HS-27A (cell line): Measurements from ENCODE around the gene HM13.
"Not testable (repeated sequence)": the region's sequence is repeated elsewhere in the genome, so short reads cannot be mapped to it uniquely, and the experiment has no call there.

ENCODE experiments used
- DNase-seq: peaks from one replicate; pipeline ENCODE4 v3.0.0-alpha.2; 2012; ENCODE audit warnings: low read depth, missing footprints

Gene HM13

DNA sequence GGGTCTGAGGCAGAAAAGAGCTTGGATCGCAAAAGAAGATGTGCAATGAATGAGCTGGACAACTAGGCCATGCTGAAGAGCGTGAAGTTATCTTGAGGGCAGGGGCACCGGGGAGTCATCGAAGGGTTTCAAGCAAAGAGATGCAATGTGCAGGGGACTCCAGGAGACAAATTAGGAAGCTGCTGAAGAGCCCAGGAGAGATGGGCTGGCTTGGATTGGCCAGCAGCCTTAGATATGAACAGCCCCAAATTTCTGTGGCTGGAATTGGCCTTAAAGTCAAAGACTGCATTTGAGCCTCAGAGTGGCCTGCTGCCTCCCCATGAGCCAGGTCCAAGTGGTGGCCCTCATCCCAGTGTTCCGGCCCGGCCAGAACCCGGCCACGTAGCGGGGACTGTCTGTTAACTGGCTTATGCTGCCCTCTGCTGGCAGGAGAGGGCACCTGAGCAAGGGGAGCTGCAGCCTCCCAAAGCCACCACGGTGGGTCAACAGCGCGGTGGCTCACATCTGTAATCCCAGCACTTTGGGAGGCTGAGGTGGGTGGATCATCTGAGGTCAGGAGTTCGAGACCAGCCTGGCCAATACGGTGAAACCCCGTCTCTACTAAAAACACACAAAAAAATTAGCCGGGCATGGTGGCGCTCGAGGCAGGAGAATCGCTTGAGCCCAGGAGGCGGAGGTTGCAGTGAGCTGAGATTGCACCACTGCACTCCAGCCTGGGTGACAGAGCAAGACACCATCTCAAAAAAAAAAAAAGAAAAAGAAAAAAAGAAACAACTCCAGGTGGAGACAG, 11.2 kb upstream of the HM13 start:
- DNase-seq, result peak; percentile 49

DNA sequence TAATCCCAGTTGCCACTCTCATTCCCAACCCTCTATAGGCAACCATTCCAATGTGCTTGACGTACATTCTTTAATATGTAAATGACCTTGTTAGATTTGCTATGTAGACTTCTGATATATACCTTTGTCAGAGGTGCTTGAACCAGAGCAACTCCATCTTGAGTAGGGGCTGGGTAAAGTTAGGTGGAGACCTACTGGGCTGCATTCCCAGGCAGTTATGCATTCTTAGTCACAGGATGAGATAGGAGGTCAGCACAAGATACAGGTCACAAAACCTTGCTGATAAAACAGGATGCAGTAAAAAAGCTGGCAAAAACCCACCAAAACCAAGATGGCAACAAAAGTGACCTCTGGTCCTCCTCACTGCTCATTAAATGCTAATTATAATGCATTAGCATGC, 8.3 kb upstream of the HM13 start:
- DNase-seq, result no peak

DNA sequence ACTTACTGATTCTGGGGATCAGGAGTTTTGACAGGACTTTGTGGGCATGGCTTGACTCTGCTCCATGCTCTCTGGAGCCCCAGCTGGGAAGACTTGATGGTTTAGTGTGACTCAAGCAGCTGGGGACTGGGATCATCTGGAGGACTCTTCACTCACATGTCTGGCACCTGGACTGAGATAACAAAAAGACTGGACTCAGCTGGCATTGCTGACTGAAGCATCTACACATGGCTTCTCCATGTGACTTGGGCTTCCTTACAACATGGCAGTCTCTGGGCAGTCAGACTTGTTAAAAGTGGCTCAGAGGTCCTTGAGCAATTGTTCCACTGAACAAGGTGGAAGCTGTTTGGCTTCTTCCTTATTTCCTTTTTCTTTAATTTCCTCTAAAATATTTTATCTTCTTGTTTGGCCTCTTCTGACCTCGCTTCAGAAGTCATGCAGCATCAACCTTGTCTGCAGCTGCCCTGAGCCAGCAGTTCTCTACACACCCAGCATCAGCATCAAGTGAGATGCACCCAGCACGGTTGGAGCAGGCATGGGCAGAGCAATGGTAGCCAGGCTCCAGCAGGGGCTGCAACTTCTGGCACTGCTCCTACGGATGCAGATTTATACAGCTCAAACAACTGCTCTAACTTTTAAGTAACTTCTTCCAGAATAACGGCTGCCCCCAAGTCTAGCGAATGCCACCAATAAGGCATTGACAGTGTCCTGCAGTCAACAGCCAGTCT, 5.6 kb upstream of the HM13 start:
- DNase-seq, result no peak

DNA sequence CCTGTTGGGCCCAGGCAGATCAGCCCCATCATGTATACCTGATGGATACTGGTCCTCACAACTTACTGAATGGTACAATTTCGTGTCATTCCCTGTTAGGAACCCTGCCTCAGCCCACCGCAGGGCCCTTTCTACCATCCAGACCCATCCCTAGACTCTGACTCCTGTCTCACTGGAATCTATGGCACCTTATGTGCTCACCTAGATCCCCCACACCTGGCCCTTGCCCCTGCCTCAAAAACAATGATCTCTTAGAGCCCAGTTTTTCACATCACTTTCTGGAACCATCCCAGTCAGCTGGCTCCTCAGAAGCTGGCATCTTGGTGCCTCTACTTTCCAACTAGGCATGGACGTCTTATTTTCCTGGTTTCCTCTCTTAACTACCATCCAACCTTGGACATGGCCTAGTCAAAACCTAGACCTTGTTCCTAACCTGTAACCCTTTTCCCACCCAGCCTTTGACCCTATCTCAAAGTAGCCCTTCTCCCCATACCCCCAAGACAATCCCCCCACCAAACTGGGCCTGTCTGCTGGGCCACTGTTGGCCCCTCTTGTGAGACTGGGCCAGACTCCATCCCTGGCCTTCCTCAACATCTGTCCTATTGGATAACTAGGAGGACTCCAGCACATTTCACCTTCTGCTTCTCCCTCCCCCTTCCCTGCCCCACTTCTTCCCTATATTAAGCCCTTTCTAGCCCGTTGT, 981 bp downstream of the HM13 start:
- no peak for DNase-seq

DNA sequence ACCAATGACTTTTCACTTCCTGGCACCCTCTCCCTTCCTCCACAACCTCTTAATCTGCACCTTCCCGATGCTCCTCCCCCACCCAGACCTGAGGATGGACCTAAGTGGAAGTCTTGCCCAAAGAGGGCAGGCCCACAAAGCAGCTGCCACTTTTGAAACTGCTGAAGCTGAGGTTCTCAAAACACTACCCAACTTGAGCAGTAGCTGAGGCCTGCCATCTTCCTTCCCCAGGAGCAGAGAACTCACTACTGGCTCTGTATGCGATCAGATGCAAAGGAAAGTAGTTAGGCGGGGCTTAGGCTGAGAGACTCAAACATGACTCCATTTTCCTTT, 1.5 kb downstream of the HM13 start:
- no peak for DNase-seq

DNA sequence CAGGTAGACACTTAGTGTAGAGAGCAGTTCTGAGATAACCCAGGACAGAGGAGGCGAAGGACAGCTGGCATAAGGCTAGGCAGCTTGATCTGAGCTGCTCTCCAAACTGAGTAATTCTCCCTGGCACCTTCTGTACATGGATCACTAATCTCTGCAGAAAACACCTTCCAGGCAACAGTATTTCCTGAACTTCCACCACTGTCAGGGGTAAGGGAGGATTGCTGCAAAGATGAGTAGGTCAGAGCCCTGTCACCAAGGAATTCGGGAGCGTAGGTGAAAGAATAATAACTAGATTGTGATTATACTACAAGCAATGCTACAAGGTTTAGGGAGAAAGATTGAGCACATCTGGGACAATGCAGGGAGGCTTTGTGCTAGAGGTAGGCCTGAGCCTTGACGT, 1.9 kb downstream of the HM13 start:
- no peak for DNase-seq

DNA sequence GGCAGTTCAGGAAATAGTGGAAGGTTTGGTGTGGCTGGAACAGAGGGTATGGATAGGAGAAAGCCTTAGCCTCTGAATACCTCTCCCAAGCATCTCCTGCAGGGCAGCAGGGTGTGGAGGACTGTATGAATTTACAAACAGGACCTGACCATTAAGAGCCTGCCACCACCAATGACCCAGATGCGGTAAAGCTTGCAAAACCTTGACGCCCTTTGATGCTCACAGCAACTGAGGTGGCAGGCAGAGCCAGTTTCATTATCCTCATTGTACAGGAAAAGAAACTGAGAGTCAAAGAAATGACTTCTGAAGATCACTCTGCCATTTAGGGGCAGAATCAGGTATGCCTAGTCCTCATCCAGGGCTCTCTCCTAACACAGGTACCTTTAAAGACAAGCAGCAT, 2.4 kb downstream of the HM13 start:
- no peak for DNase-seq

DNA sequence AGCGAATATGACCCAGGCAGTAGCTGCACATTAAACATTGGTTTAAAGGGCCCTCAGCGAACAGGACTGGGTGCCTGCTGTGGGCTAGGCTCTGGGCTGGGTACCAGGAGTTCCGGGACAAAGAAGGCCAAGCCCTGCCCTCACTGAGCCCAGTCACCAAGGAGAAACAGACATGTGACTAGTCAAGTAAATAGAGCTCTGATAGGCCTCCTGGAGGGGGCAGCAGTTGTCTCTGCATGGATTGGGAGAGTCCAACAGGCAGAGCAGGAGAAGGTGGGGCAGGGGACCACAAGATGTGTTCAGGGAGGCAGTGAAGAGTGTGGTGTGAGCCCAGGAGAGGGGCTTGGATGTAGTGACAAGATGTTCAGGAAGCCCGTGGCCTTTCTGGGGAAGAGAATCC, 3.1 kb downstream of the HM13 start:
- DNase-seq, result no peak

DNA sequence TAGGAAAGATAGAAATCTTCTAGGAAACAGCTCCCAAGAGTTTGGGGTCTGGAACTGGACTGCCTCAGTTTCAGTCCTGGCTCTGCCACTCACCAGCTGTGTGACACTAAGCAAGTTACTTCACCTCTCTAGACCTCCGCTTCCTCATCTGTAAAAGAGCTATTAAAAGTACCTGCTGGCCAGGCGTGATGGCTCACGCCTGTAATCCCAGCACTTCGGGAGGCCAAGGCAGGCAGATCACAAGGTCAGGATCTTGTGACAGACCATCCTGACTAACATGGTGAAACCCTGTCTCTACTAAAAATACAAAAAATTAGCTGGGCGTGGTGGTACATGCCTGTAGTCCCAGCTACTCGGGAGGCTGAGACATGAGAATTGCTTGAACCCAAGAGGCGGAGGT, 7.0 kb downstream of the HM13 start:
- DNase-seq, result not testable (repeated sequence)

DNA sequence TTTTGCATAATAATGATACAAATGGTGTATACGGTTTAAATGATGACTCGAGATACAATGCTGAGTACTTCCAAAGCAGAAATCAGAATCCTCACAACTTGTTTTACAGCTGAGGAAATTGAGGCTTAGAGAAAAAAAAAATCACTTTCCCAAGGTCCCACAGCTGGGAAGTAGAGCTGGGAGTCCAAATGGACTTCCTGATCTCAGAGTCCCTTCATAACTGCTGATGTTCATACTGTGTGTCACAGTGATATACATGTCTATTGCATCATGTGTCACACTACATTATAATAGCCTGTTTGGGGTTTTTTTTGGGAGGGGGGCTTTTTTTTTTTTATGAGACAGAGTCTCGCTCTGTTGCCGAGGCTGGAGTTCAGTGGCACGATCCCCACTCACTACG, 8.5 kb downstream of the HM13 start:
- no peak for DNase-seq

DNA sequence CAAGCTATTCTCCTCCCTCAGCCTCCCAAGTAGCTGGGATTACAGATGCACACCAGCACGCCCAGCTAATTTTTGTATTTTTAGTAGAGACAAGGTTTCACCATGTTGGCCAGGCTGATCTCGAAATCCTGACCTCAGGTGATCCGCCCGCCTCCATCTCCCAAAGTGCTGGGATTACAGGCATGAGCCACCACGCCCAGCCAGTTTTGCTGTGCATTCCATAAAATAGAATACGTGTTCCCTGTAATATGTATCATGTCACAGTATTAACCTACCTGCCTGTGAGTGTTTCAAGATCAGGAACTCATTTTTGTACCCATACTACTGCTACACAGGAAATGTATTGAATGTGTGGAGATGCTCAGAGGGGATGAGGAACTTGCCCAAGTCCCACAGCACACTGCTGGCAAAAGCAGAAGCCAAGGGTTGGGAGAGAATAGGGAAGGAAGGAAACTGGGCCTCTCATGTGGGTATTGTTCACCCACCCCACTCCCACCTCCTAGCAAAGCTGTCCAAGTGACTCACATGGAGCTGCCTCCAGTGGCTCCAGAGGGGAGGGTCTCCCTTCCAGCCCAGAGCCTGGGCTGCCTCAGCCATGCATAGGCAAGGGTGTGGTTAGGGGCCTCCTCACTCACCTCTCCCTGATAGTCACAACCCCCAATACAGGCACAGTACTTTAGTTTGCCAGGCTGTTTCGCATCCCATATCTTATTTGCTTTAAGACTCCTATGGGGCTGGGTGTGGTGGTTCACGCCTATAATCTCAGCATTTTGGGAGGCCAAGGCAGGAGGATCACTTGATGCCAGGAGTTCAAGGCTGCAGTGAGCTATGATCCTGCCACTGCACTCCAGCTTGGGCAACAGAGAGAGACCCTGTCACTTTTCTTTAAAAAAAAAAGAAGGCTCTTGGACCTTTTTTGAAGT, 9.4 kb downstream of the HM13 start:
- DNase-seq, result no peak

DNA sequence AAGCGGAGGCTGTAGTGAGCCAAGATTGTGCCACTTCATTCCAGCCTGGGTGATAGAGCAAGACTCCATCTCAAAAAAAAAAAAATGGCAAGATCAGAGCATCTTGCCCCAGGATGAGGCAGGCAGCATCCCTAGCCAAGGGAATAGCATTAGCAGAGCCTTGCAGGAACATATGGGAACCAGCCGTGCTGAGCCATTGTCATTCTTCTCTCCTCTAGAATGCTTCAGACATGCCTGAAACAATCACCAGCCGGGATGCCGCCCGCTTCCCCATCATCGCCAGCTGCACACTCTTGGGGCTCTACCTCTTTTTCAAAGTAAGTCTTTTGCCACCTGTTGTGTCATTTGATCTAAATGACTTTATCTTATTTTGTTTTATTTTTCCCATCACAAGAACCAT, 13.0 kb downstream of the HM13 start:
- no peak for DNase-seq

DNA sequence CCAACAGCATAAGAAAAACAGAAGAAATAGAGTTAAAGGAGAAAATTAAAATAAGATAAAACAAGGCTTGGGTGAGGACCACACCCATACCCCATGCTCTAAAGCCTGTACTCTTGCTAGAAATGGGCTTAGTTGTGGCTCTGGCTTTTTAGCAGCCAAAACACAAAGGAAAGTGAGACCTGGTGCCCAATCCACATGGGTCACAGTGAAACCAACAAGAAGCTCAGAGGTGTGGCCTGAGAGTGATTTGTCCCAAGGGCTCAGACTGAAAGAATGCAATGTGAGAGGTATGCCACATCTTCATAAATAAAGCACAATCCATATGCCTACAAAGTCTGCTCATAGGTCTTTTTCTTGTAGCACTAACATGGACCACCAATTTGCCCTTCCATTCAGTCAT, 21.1 kb downstream of the HM13 start:
- no peak for DNase-seq

DNA sequence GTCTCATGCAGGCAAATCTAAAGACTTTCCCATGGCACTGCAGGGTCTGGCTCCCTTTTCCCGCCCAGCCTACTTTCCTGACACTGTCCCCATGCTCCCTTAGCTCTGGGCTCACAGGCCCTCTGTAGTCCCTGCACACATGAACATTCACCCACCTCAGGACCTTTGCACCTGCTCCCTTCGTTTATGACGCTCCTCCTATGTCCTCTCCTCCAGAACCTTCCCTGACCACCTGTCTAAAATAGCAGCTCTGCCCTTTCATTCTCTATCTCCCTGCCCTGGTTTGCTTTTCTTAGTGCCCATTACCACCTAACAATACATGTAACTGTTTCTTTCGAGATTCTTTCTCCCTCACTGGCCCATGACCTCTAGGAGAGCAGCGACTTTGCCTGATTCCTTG, 22.3 kb downstream of the HM13 start:
- DNase-seq, result no peak

DNA sequence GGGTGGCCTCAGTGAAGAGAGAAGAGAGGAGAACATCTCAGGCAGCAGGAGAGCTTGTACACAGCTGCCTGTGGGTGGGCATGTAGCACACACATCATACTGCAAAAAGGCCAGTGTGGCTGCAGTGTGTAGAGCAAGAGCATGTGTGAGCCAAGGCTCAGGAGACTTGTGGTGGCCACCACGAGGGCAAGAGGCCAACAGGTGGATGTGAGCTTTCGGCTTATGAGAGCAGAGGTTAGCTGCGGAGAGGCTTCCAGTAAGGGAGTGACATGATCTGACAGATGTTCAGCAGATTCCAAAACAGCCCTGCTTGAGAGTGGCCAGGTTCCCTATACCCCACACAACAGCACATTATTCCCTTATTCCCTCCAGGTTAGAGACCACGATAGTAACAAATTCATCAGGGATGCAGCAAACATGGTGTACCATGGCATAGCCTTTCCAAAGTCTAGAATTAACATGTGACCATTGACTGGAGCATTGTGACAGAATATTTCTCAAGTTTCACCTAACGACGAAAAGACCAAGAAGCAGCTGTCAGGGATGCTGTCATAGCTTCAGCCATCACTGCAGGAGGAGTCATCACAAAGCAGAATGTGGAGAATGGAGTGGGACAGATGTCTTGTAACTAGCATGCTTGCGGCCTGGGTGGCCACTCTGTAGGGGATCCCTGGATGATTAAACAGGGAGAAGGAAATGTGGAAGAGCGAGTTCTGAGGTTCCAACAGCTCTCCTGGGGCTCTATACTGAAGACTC, 23.1 kb downstream of the HM13 start:
- no peak for DNase-seq

DNA sequence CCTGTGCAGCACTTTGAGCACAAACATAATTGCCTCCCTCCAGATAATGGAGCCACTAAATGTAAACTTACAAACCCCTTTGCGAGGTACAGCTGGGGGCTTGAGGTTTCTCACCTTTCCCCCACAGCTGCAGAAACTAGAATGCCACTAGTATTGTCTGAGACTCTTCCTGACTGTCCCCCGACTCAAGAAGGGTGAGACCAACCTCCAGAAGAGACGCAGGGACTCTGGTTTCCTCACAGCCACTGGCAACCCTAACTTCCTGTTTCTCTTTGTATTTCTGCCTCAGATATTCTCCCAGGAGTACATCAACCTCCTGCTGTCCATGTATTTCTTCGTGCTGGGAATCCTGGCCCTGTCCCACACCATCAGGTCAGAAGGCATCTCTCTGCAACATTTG, 23.6 kb downstream of the HM13 start:
- DNase-seq, result no peak

DNA sequence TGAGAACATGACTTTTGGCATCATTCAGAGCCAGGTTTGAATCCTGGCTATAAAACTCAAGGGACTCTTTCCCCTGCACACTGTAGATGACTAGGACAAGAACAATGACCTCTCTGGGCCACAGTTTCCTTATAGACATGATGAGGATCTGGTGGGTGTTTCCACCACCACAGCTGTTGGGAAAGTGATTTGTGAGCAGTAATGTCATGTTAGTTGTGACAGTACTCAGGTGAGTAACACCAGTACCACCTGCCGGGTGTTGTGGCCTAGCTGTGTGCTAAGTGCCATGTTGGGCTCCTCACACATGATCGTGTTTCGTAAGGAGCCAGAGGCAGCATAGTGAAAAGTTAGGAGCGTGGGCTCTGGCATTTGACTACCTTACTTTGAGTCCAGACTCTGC, 24.1 kb downstream of the HM13 start:
- no peak for DNase-seq

DNA sequence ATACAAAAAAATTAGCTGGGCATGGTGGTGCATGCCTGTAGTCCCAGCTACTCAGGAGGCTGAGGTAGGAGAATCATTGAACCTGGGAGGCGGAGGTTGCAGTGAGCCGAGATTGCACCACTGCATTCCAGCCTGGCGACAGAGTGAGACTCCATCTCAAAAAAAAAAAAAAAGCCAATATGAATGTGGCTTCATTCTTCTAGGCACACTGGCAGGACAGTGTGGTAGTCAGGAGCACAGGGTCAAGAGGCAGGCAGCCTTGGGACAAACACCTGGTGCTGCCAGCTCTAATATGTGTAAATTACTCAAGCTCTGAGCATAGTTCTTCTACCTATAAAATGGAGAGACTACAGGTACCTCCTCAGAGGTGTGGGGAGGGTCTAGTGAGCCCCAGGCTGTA, 25.4 kb downstream of the HM13 start:
- not testable (repeated sequence) for DNase-seq

DNA sequence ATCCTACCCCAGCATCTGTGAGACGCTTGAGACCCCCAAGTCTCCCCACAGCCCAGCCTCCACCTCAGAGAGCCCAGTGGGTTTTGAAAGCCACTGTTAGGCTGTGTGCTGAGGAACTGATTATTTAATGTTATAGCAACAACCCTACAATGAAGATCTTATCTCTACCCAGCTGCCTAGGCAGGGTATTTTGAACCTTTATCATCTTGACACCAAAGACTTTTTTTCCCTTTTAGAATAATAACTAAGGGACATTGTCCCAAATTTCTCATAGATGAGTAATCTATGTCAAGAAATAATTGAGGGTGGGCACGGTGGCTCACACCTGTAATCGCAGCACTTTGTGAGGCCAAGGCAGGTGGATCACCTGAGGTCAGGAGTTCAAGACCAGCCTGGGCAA, 26.2 kb downstream of the HM13 start:
- no peak for DNase-seq

DNA sequence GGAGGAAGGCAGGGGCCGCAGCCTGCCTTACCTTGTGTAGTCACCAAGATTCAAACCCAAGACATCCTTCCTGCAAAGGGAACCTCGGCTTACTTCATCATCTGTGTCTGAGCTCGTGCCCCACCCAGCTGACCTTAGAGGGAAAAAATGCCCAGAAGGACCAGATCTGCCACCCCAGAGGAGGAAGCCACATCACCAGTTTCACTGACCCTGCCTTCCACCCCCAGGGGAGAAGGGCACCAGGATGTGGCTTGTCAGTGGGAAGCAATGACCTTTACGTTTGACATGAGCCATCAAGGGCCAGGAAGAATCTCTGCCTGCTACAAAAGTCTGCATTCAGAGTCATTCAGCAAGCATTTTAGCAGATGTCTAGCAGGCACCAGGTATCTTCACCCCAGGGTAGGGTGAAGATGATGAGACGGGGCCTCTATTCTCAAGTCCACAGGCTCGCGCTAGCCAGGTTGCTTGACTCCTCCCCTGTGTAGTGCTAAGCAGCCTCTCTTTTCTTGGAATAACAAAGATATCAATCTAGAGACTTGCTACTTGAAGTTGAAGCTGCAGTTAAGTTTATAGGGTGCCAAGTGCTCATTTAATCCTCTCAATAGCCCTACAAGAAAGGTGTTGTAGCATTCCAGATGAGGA, 28.1 kb downstream of the HM13 start:
- no peak for DNase-seq

DNA sequence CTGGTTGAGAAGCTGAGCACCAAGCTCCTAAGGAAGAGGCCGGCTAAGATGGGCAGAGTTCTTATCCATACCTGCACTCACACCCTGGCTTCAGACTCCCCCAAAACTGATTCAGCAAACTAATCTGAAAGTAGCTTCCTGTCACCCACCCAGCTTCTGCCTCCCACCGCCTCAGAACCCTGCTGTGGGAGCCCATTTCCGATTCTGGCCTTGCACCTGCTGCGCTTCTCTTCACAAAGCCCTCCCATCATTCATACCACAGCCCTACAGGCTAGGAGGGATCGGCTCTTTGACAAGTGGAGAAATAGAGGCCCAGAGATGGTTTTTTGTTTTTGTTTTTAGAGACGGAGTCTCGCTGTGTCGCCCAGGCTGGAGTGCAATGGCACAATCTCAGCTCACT, 28.7 kb downstream of the HM13 start:
- no peak for DNase-seq
